ENCODE results near the gene ZBTB37.
"Not testable (repeated sequence)": the region's sequence is repeated elsewhere in the genome, so short reads cannot be mapped to it uniquely, and the experiment has no call there.

Gene ZBTB37

GRCh38 chr1:173870252-173871075 lies 2.3 kb downstream of the ZBTB37 start:
- H3K4me1 Mint-ChIP-seq (ENCODE audit: low read depth): peaks cover 41% of the 10 kb centered on the region
- peaks cover 74% of the 10 kb centered on the region for H3K36me3 Mint-ChIP-seq (ENCODE audit: low read depth)
- intact Hi-C loops (cut with micrococcal nuclease): no loop called here

GRCh38 chr1:173871091-173871490 lies 2.9 kb downstream of the ZBTB37 start:
- intact Hi-C loops (cut with micrococcal nuclease): no loop called here
- peaks cover 35% of the 10 kb centered on the region for H3K4me1 Mint-ChIP-seq (ENCODE audit: low read depth)
- no peak overlapping the region for H3K4me3 Mint-ChIP-seq

More at GRCh38 chr1:173870252-173871075, 2.3 kb downstream of the ZBTB37 start:
- Mint-ChIP-seq H3K27ac (no peak overlapping the region), H3K9me3 (no peaks in the 10 kb centered on the region), H3K27me3 (no peaks in the 10 kb centered on the region), H3K4me3 (no peak overlapping the region)

GRCh38 chr1:173871500-173871899 lies 3.3 kb downstream of the ZBTB37 start:
- Mint-ChIP-seq H3K4me3 (no peak overlapping the region), H3K27me3 (no peaks in the 10 kb centered on the region), H3K27ac (no peak overlapping the region), H3K9me3 (no peaks in the 10 kb centered on the region), H3K36me3 (ENCODE audit: low read depth) (peaks cover 74% of the 10 kb centered on the region), H3K4me1 (ENCODE audit: low read depth) (peaks cover 31% of the 10 kb centered on the region)
- intact Hi-C loops (cut with micrococcal nuclease): no loop called here

More at GRCh38 chr1:173871091-173871490, 2.9 kb downstream of the ZBTB37 start:
- H3K27me3 Mint-ChIP-seq: no peaks in the 10 kb centered on the region
- peaks cover 74% of the 10 kb centered on the region for H3K36me3 Mint-ChIP-seq (ENCODE audit: low read depth)
- no peaks in the 10 kb centered on the region for H3K9me3 Mint-ChIP-seq
- no peak overlapping the region for H3K27ac Mint-ChIP-seq

- no peaks in the 10 kb centered on the region for H3K9me3 Mint-ChIP-seq
- peaks cover 5% of the 10 kb centered on the region for H3K4me1 Mint-ChIP-seq (ENCODE audit: low read depth)
- no peaks in the 10 kb centered on the region for H3K27me3 Mint-ChIP-seq
- peaks cover 72% of the 10 kb centered on the region for H3K36me3 Mint-ChIP-seq (ENCODE audit: low read depth)
- H3K4me3 Mint-ChIP-seq: no peak overlapping the region
- no peak overlapping the region for H3K27ac Mint-ChIP-seq
- intact Hi-C loops (cut with micrococcal nuclease): no loop called here
Observed at GRCh38 chr1:173876732-173877131, 8.6 kb downstream of the ZBTB37 start.

GRCh38 chr1:173878251-173878650 lies 10.1 kb downstream of the ZBTB37 start:
- H3K4me3 Mint-ChIP-seq: no peak overlapping the region
- no peak overlapping the region for H3K27ac Mint-ChIP-seq
- H3K36me3 Mint-ChIP-seq (ENCODE audit: low read depth): peaks cover 60% of the 10 kb centered on the region
- intact Hi-C loops (cut with micrococcal nuclease): no loop called here
- H3K4me1 Mint-ChIP-seq (ENCODE audit: low read depth): peaks cover 4% of the 10 kb centered on the region
- H3K27me3 Mint-ChIP-seq: no peaks in the 10 kb centered on the region
- no peaks in the 10 kb centered on the region for H3K9me3 Mint-ChIP-seq

GRCh38 chr1:173881117-173881516 lies 12.9 kb downstream of the ZBTB37 start:
- not testable (repeated sequence) for H3K4me1 Mint-ChIP-seq (ENCODE audit: low read depth)

GRCh38 chr1:173884701-173885100 lies 16.5 kb downstream of the ZBTB37 start:
- Mint-ChIP-seq H3K9me3 (no peaks in the 10 kb centered on the region), H3K4me3 (no peak overlapping the region), H3K27ac (no peak overlapping the region), H3K27me3 (no peaks in the 10 kb centered on the region), H3K4me1 (ENCODE audit: low read depth) (no peaks in the 10 kb centered on the region), H3K36me3 (ENCODE audit: low read depth) (peaks cover 26% of the 10 kb centered on the region)
- intact Hi-C loops (cut with micrococcal nuclease): no loop called here

More at GRCh38 chr1:173881117-173881516, 12.9 kb downstream of the ZBTB37 start:
- H3K27ac Mint-ChIP-seq; intact Hi-C loops (cut with micrococcal nuclease); H3K9me3 Mint-ChIP-seq; H3K4me3 Mint-ChIP-seq; H3K27me3 Mint-ChIP-seq: not testable (repeated sequence)
- H3K36me3 Mint-ChIP-seq (ENCODE audit: low read depth): peaks cover 44% of the 10 kb centered on the region

GRCh38 chr1:173886746-173887611 lies 18.8 kb downstream of the ZBTB37 start:
- no peaks in the 10 kb centered on the region for H3K27me3 Mint-ChIP-seq
- peaks cover 27% of the 10 kb centered on the region for H3K36me3 Mint-ChIP-seq (ENCODE audit: low read depth)
- intact Hi-C loops (cut with micrococcal nuclease): no loop called here
- no peak overlapping the region for H3K27ac Mint-ChIP-seq
- H3K4me1 Mint-ChIP-seq (ENCODE audit: low read depth): no peaks in the 10 kb centered on the region
- H3K9me3 Mint-ChIP-seq: no peaks in the 10 kb centered on the region
- no peak overlapping the region for H3K4me3 Mint-ChIP-seq

GRCh38 chr1:173887627-173888026 lies 19.4 kb downstream of the ZBTB37 start:
- intact Hi-C loops (cut with micrococcal nuclease): no loop called here
- Mint-ChIP-seq H3K36me3 (ENCODE audit: low read depth) (peaks cover 27% of the 10 kb centered on the region), H3K9me3 (no peaks in the 10 kb centered on the region), H3K4me3 (no peak overlapping the region), H3K27ac (no peak overlapping the region), H3K4me1 (ENCODE audit: low read depth) (no peaks in the 10 kb centered on the region), H3K27me3 (no peaks in the 10 kb centered on the region)

GRCh38 chr1:173888749-173889148 lies 20.6 kb downstream of the ZBTB37 start:
- no peaks in the 10 kb centered on the region for H3K9me3 Mint-ChIP-seq
- H3K4me1 Mint-ChIP-seq (ENCODE audit: low read depth): no peaks in the 10 kb centered on the region
- H3K36me3 Mint-ChIP-seq (ENCODE audit: low read depth): peaks cover 27% of the 10 kb centered on the region
- H3K27ac Mint-ChIP-seq: no peak overlapping the region
- no peak overlapping the region for H3K4me3 Mint-ChIP-seq
- intact Hi-C loops (cut with micrococcal nuclease): no loop called here
- H3K27me3 Mint-ChIP-seq: no peaks in the 10 kb centered on the region

- Mint-ChIP-seq H3K36me3 (ENCODE audit: low read depth) (peaks cover 35% of the 10 kb centered on the region), H3K4me3 (no peak overlapping the region), H3K4me1 (ENCODE audit: low read depth) (no peaks in the 10 kb centered on the region), H3K9me3 (no peaks in the 10 kb centered on the region), H3K27ac (no peak overlapping the region), H3K27me3 (no peaks in the 10 kb centered on the region)
- intact Hi-C loops (cut with micrococcal nuclease): no loop called here
Observed at GRCh38 chr1:173889885-173890284, 21.7 kb downstream of the ZBTB37 start.

GRCh38 chr1:173893611-173894010 lies 25.4 kb downstream of the ZBTB37 start:
- peaks cover 22% of the 10 kb centered on the region for H3K36me3 Mint-ChIP-seq (ENCODE audit: low read depth)
- H3K27ac Mint-ChIP-seq: no peak overlapping the region
- intact Hi-C loops (cut with micrococcal nuclease): no loop called here
- H3K9me3 Mint-ChIP-seq: no peaks in the 10 kb centered on the region
- H3K4me1 Mint-ChIP-seq (ENCODE audit: low read depth): no peaks in the 10 kb centered on the region
- H3K4me3 Mint-ChIP-seq: no peak overlapping the region
- no peaks in the 10 kb centered on the region for H3K27me3 Mint-ChIP-seq

- Mint-ChIP-seq H3K4me1 (ENCODE audit: low read depth) (no peaks in the 10 kb centered on the region), H3K27me3 (no peaks in the 10 kb centered on the region), H3K9me3 (no peaks in the 10 kb centered on the region), H3K36me3 (ENCODE audit: low read depth) (peaks cover 22% of the 10 kb centered on the region), H3K4me3 (no peak overlapping the region), H3K27ac (no peak overlapping the region)
- intact Hi-C loops (cut with micrococcal nuclease): no loop called here
Observed at GRCh38 chr1:173894189-173894588, 26.0 kb downstream of the ZBTB37 start.

GRCh38 chr1:173900427-173900826 lies 32.2 kb downstream of the ZBTB37 start:
- Mint-ChIP-seq H3K9me3 (no peaks in the 10 kb centered on the region), H3K4me3 (no peak overlapping the region), H3K36me3 (ENCODE audit: low read depth) (peaks cover 5% of the 10 kb centered on the region), H3K4me1 (ENCODE audit: low read depth) (peaks cover 5% of the 10 kb centered on the region), H3K27ac (no peak overlapping the region), H3K27me3 (no peaks in the 10 kb centered on the region)
- intact Hi-C loops (cut with micrococcal nuclease): no loop called here
